ENCODE measurements around the gene CFAP221.

GRCh38 chr2:119638246-119638645 is 94.0 kb downstream of the CFAP221 start:
- TF ChIP-seq CTCF (IDR thresholded peaks at IDR 0.05; ENCODE audit: insufficient read depth, low read depth, low read length) (no peak), EZH2 (IDR thresholded peaks at IDR 0.05; ENCODE audit: insufficient read depth, low read length) (no peak)

Data from astrocyte (in vitro differentiated cells and primary cell).